ENCODE data around the gene SKOR1. TPM values are rescaled to one million over a fixed set of nuclear protein-coding genes. Genes with fewer than 3 reads are reported as not detected.

Gene SKOR1
- total RNA-seq, 1 donor from 2014 or later: not detected

GRCh38 chr15:67779549-67780111 lies 45.7 kb upstream of the SKOR1 start:
- Histone ChIP-seq H3K36me3 (ENCODE audit: insufficient read depth, low read length) (no peaks in the 10 kb centered on the region), H3K4me2 (ENCODE audit: low read length) (no peak overlapping the region), H3K9ac (ENCODE audit: low read length) (no peak overlapping the region), H2AFZ (ENCODE audit: low read depth, low read length) (no peak overlapping the region), H3K27me3 (ENCODE audit: insufficient read depth, low read length) (no peaks in the 10 kb centered on the region), H3K9me3 (ENCODE audit: insufficient read depth, low read depth, low read length) (no peaks in the 10 kb centered on the region), H3K4me3 (ENCODE audit: insufficient read depth, low read depth, low read length) (no peak overlapping the region), H4K20me1 (ENCODE audit: insufficient read depth, low read length) (peaks cover 3% of the 10 kb centered on the region), H3K79me2 (ENCODE audit: insufficient read depth, low read length) (no peaks in the 10 kb centered on the region), H3K27ac (ENCODE audit: low read depth, low read length) (no peak overlapping the region), H3K4me1 (ENCODE audit: insufficient read depth, low read length) (peaks cover 9% of the 10 kb centered on the region)
- no peak for DNase-seq (ENCODE audit: low read depth)
- no peak for FAIRE-seq
- peaks cover 8% of the 10 kb centered on the region for H3K36me3 Mint-ChIP-seq (ENCODE audit: low read depth, unreplicated experiment)
- TF ChIP-seq EZH2 (IDR thresholded peaks at IDR 0.05; ENCODE audit: insufficient read depth, low read length) (no peak), CTCF (IDR thresholded peaks at IDR 0.05; ENCODE audit: insufficient read depth, low read depth, low read length) (no peak)
- no peaks in the 10 kb centered on the region for H3K9me3 Mint-ChIP-seq (ENCODE audit: unreplicated experiment)
- H3K27me3 Mint-ChIP-seq (ENCODE audit: low read depth, unreplicated experiment): peaks cover 2% of the 10 kb centered on the region
- no peak overlapping the region for H3K4me3 Mint-ChIP-seq (ENCODE audit: unreplicated experiment)
- peaks cover 15% of the 10 kb centered on the region for H3K4me1 Mint-ChIP-seq (ENCODE audit: low read depth, unreplicated experiment)
- H3K27ac Mint-ChIP-seq (ENCODE audit: unreplicated experiment): no peak overlapping the region

GRCh38 chr15:67781061-67781460 lies 44.2 kb upstream of the SKOR1 start:
- H3K9me3 ChIP-seq (ENCODE audit: insufficient read depth, low read depth, low read length): no peaks in the 10 kb centered on the region
- no peaks in the 10 kb centered on the region for H3K36me3 ChIP-seq (ENCODE audit: insufficient read depth, low read length)
- peaks cover 3% of the 10 kb centered on the region for H4K20me1 ChIP-seq (ENCODE audit: insufficient read depth, low read length)
- Mint-ChIP-seq H3K27ac (ENCODE audit: unreplicated experiment) (no peak overlapping the region), H3K27me3 (ENCODE audit: low read depth, unreplicated experiment) (peaks cover 2% of the 10 kb centered on the region), H3K36me3 (ENCODE audit: low read depth, unreplicated experiment) (peaks cover 7% of the 10 kb centered on the region), H3K4me1 (ENCODE audit: low read depth, unreplicated experiment) (peaks cover 15% of the 10 kb centered on the region), H3K9me3 (ENCODE audit: unreplicated experiment) (no peaks in the 10 kb centered on the region), H3K4me3 (ENCODE audit: unreplicated experiment) (no peak overlapping the region)
- H3K27ac ChIP-seq (ENCODE audit: low read depth, low read length): no peak overlapping the region
- H3K4me3 ChIP-seq (ENCODE audit: insufficient read depth, low read depth, low read length): no peak overlapping the region
- FAIRE-seq (no peak), DNase-seq (ENCODE audit: low read depth) (no peak)
- peaks cover 9% of the 10 kb centered on the region for H3K4me1 ChIP-seq (ENCODE audit: insufficient read depth, low read length)
- no peak overlapping the region for H3K9ac ChIP-seq (ENCODE audit: low read length)
- H3K27me3 ChIP-seq (ENCODE audit: insufficient read depth, low read length): no peaks in the 10 kb centered on the region
- H3K4me2 ChIP-seq (ENCODE audit: low read length): no peak overlapping the region
- H3K79me2 ChIP-seq (ENCODE audit: insufficient read depth, low read length): no peaks in the 10 kb centered on the region
- TF ChIP-seq CTCF (IDR thresholded peaks at IDR 0.05; ENCODE audit: insufficient read depth, low read depth, low read length): no peak
- no peak for TF ChIP-seq EZH2 (IDR thresholded peaks at IDR 0.05; ENCODE audit: insufficient read depth, low read length)
- H2AFZ ChIP-seq (ENCODE audit: low read depth, low read length): no peak overlapping the region

DNA sequence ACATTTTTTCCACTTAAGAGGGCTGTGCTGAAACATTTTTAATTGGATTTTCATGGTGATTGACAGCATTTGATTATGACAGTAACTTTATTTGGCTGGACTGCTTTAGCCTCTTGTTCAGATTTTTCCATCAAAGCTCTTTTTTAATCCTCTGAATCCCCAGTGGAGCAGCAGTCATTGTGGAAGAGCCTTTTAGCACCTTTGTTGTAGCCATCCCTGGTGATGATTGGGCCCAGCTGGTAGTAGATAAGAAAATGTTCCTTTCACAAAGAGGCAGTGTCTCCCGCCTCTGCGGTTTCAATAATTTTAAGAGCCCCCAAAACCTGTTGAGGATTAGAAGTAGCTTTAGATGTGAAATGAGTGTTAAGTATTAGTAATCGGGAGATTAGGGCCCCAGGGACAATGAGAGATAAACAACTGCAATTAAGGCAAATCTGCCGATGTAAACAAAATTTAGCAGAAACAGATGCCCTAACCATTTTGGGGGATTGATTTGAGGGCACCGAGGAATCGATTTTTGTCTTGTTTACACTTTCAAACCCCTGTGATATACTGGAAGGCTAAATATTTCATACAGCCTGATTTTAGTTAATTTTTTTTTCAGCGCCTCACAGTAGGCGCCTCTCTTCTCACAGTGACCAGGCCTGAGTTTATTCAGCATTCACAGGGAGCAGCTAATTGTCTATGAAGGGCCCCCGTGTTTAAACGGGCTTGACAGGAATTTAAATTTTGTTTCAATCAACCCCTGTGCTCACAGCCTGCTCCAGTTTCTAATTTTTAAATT lies 43.2 kb upstream of the SKOR1 start:
- Mint-ChIP-seq H3K27ac (ENCODE audit: unreplicated experiment) (no peak overlapping the region), H3K4me3 (ENCODE audit: unreplicated experiment) (no peak overlapping the region), H3K4me1 (ENCODE audit: low read depth, unreplicated experiment) (peaks cover 6% of the 10 kb centered on the region), H3K9me3 (ENCODE audit: unreplicated experiment) (no peaks in the 10 kb centered on the region), H3K27me3 (ENCODE audit: low read depth, unreplicated experiment) (peaks cover 2% of the 10 kb centered on the region), H3K36me3 (ENCODE audit: low read depth, unreplicated experiment) (peaks cover 10% of the 10 kb centered on the region)
- H3K9me3 ChIP-seq (ENCODE audit: insufficient read depth, low read depth, low read length): no peaks in the 10 kb centered on the region
- H3K4me2 ChIP-seq (ENCODE audit: low read length): no peak overlapping the region
- H3K27ac ChIP-seq (ENCODE audit: low read depth, low read length): no peak overlapping the region
- no peaks in the 10 kb centered on the region for H4K20me1 ChIP-seq (ENCODE audit: insufficient read depth, low read length)
- H3K9ac ChIP-seq (ENCODE audit: low read length): no peak overlapping the region
- TF ChIP-seq CTCF (IDR thresholded peaks at IDR 0.05; ENCODE audit: insufficient read depth, low read depth, low read length) (no peak), EZH2 (IDR thresholded peaks at IDR 0.05; ENCODE audit: insufficient read depth, low read length) (no peak)
- no peak for FAIRE-seq
- H3K36me3 ChIP-seq (ENCODE audit: insufficient read depth, low read length): no peaks in the 10 kb centered on the region
- no peaks in the 10 kb centered on the region for H3K79me2 ChIP-seq (ENCODE audit: insufficient read depth, low read length)
- H2AFZ ChIP-seq (ENCODE audit: low read depth, low read length): no peak overlapping the region
- DNase-seq (ENCODE audit: low read depth): no peak
- H3K27me3 ChIP-seq (ENCODE audit: insufficient read depth, low read length): no peaks in the 10 kb centered on the region
- no peak overlapping the region for H3K4me3 ChIP-seq (ENCODE audit: insufficient read depth, low read depth, low read length)
- no peaks in the 10 kb centered on the region for H3K4me1 ChIP-seq (ENCODE audit: insufficient read depth, low read length)
